HepG2 (cell line): ENCODE measurements around the gene PHTF2. TPM values are rescaled to one million over a fixed set of nuclear protein-coding genes. Genes with fewer than 3 reads are reported as not detected.
A peak's percentile ranks its signal among the peaks of the same experiment; 100 is the strongest.

Experiments used
- ATAC-seq: fragments of 200-7000 bp; cut with Tn5 transposase; 3 replicates; pipeline ENCODE4 v1.9.1; 2020; ENCODE audit warnings: mild to moderate bottlenecking, moderate library complexity
- BruUV-seq: library from RNA; stranded (reverse); fragments of 400-500 nt; replicated peaks from 2 replicates; lab custom pipeline; 2021; lab: Mats Ljungman, UMichigan
- CTCF ChIA-PET: fragments of 300-600 bp; formaldehyde crosslinking; extraction: SDS; loops from one replicate; lab custom pipeline; 2021; ENCODE audit warnings: low total read pairs, inconsistent platforms, low intra/inter-chr PET ratio; lab: Yijun Ruan, JAX
- POLR2A ChIA-PET: fragments of 350-600 bp; sonication (Branson Sonifier 250); formaldehyde crosslinking; loops from one replicate; lab custom pipeline; 2020; ENCODE audit warnings: antibody characterized with exemption, inconsistent platforms; lab: Yijun Ruan, JAX
- DNase-seq: peaks from one replicate; pipeline ENCODE4 v3.0.0-alpha.2; 2015; ENCODE audit warnings: low spot score
- FAIRE-seq: peaks from 3 replicates; lab custom pipeline; 2011; peaks lifted over from hg19 to GRCh38; lab: Jason Lieb, UNC
- H2AFZ ChIP-seq: one replicate; pipeline ENCODE4 v1.6.1; 2011; ENCODE audit warnings: low read length, inconsistent platforms
- H3K27ac ChIP-seq: fragments of 300-600 bp; 3 replicates; pipeline ENCODE4 v1.8.0; 2011; ENCODE audit warnings: mixed run types, mild to moderate bottlenecking, mixed read lengths, low read length, inconsistent platforms; ENCODE audit not compliant: insufficient read depth; ENCODE audit errors: extremely low read length
- H3K27me3 ChIP-seq, 2 experiments: fragments of 200-600 bp in 1 of 2; 2 replicates in 1 of 2; 3 replicates in 1 of 2; pipeline versions ENCODE4 v1.6.0 to v1.8.0; 2011; ENCODE audit warnings: low read length in 2 of 2, mild to moderate bottlenecking in 2 of 2, moderate library complexity in 2 of 2, inconsistent platforms in 1 of 2; ENCODE audit not compliant: insufficient read depth in 2 of 2, control insufficient read depth in 1 of 2
- H3K36me3 ChIP-seq, 2 experiments: fragments of 200-600 bp in 1 of 2; replicated peaks in 1 of 2; 2 replicates in 1 of 2; 3 replicates in 1 of 2; pipeline versions ENCODE4 v1.5.1 to v1.8.0; 2011; ENCODE audit warnings: low read length in 2 of 2, inconsistent platforms in 1 of 2; ENCODE audit not compliant: insufficient read depth in 2 of 2, control insufficient read depth in 1 of 2
- H3K4me1 ChIP-seq: 2 replicates; pipeline ENCODE4 v1.5.1; 2012; ENCODE audit warnings: low read length, inconsistent platforms; ENCODE audit not compliant: insufficient read depth
- H3K4me2 ChIP-seq: 2 replicates; pipeline ENCODE4 v1.6.0; 2011; ENCODE audit warnings: low read depth, low read length, inconsistent platforms
- H3K4me3 ChIP-seq, 3 experiments: fragments of 200-600 bp in 1 of 3; sonication (generic), shearing (Covaris generic) in 1 of 3; replicated peaks in 1 of 3; 2 replicates each; pipeline ENCODE4 v1.5.1; 2011 to 2016; ENCODE audit warnings: low read length in 3 of 3, inconsistent platforms in 2 of 3, low read depth in 2 of 3, mild to moderate bottlenecking in 2 of 3, control low read depth in 1 of 3, mixed read lengths in 1 of 3; ENCODE audit not compliant: insufficient read depth in 1 of 3
- H3K79me2 ChIP-seq: one replicate; pipeline ENCODE4 v1.6.1; 2011; ENCODE audit warnings: low read length, inconsistent platforms; ENCODE audit not compliant: insufficient read depth
- H3K9ac ChIP-seq: 2 replicates; pipeline ENCODE4 v1.6.0; 2011; ENCODE audit warnings: mild to moderate bottlenecking, low read depth, low read length, inconsistent platforms; ENCODE audit not compliant: insufficient read depth
- H3K9me3 ChIP-seq: 2 replicates; pipeline ENCODE4 v1.5.1; 2012; ENCODE audit warnings: mild to moderate bottlenecking, low read length
- H4K20me1 ChIP-seq: 2 replicates; pipeline ENCODE4 v1.6.0; 2011; ENCODE audit warnings: inconsistent platforms, mild to moderate bottlenecking, low read length, moderate library complexity; ENCODE audit not compliant: insufficient read depth
- HNRNPK ChIP-seq: fragments of 200-400 bp; formaldehyde crosslinking; IDR thresholded peaks from 2 replicates; pipeline ENCODE4 v1.6.1; 2018; ENCODE audit warnings: low read length, low read depth, moderate library complexity, mild to moderate bottlenecking; ENCODE audit not compliant: poor library complexity, severe bottlenecking
- POLR2A ChIP-seq, 2 experiments: IDR thresholded peaks; 2 replicates each; pipeline ENCODE4 v1.6.1; 2011; ENCODE audit warnings: low read depth in 2 of 2, low read length in 2 of 2, mild to moderate bottlenecking in 1 of 2, moderate library complexity in 1 of 2; ENCODE audit not compliant: insufficient read depth in 1 of 2
- ZNF615 ChIP-seq: sonication (generic); formaldehyde crosslinking; IDR thresholded peaks from 2 replicates; pipeline ENCODE4 v1.5.0; 2020; ENCODE audit warnings: mild to moderate bottlenecking, missing genetic modification reagents, borderline replicate concordance
- ZNF781 ChIP-seq: sonication (generic); formaldehyde crosslinking; IDR thresholded peaks from 2 replicates; pipeline ENCODE4 v1.5.1; 2020; ENCODE audit warnings: borderline replicate concordance, mild to moderate bottlenecking, missing genetic modification reagents; ENCODE audit errors: not compliant biosample characterization
- WGBS: methylation state at CpG from one replicate; pipeline ENCODE4 v1.1.6; 2017; ENCODE audit warnings: low lambda C conversion rate; 5-methylcytosine and 5-hydroxymethylcytosine counted together
- in situ Hi-C: cut with HindIII; loops from 2 replicates; pipeline ENCODE4 v1.10.0; 2017; ENCODE audit warnings: low pct_unique_long_range_greater_than_20kb; ENCODE audit not compliant: extremely low pct_ligation_motif_present
- intact Hi-C: fragments of 100-400 bp; cut with micrococcal nuclease; formaldehyde crosslinking; loops from one replicate; pipeline ENCODE4 v1.10.0; 2022; ENCODE audit not compliant: unreplicated experiment
- polyA plus RNA-seq, 8 experiments: library from polyadenylated mRNA; depleted of rRNA in 3 of 8; stranded (reverse) in 7 of 8; unstranded in 1 of 8; fragments of >200 nt; fragmentation: Illumina TruSeq in 4 of 8; extraction: Trizol in 4 of 8; gene quantifications; 2 replicates each; pipeline versions ENCODE4 v1.2.1 to v1.2.3, GENCODE V29; 2011 to 2016; ENCODE audit warnings: low read depth in 4 of 8, missing spikeins in 1 of 8, mixed read lengths in 1 of 8; ENCODE audit not compliant: insufficient read depth in 1 of 8
- total RNA-seq, 5 experiments: library from RNA; depleted of rRNA; stranded (reverse); fragments of >200 nt; fragmentation: Illumina TruSeq; extraction: Trizol; gene quantifications; 2 replicates each; pipeline ENCODE4 v1.2.3, GENCODE V29; 2016; ENCODE audit warnings: low read depth in 1 of 5
- TF ChIP-seq, protein P1 (sequence below): sonication (generic); formaldehyde crosslinking; IDR thresholded peaks from 2 replicates; pipeline ENCODE4 v1.4.0; 2020; ENCODE audit warnings: missing genetic modification reagents, low read depth, mild to moderate bottlenecking, borderline replicate concordance
- TF ChIP-seq, protein P2 (sequence below): IDR thresholded peaks from 2 replicates; pipeline ENCODE4 v1.6.1; 2016; ENCODE audit warnings: mild to moderate bottlenecking, missing biosample characterization, missing genetic modification reagents
- TF ChIP-seq, protein P3 (sequence below): sonication (generic); formaldehyde crosslinking; IDR thresholded peaks from 2 replicates; pipeline ENCODE4 v1.4.0; 2020; ENCODE audit warnings: mild to moderate bottlenecking, missing genetic modification reagents

The PHTF2 gene
- total and polyA plus RNA-seq, 2 of the 13 experiments (the other 11 are each of a cell fraction or from before 2014, with no cell fraction given) = 7.4 to 10.2 TPM

- ATAC-seq (no peak), FAIRE-seq (no peak), DNase-seq (no peak)
- H3K27ac ChIP-seq = no peak overlapping the region
- peaks cover 28% of the 10 kb centered on the region for H3K4me1 ChIP-seq
- H3K27me3 ChIP-seq = no peaks in the 10 kb centered on the region; a peak in 1 of 5 replicates
- ChIA-PET POLR2A (no interaction called here), CTCF (no interaction called here)
- H3K79me2 ChIP-seq = peaks cover 37% of the 10 kb centered on the region
- peak overlapping the region; percentile 89 for H3K4me2 ChIP-seq
- TF ChIP-seq, protein P1, sequence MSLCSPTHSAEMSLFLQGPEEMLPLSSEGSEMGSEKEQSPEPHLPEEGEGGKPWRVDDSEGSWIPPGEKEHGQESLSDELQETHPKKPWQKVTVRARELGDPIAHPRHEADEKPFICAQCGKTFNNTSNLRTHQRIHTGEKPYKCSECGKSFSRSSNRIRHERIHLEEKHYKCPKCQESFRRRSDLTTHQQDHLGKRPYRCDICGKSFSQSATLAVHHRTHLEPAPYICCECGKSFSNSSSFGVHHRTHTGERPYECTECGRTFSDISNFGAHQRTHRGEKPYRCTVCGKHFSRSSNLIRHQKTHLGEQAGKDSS (CRISPR knock-in tag) = no peak
- TF ChIP-seq ZNF615 (CRISPR knock-in tag) (no peak), POLR2A (IDR thresholded peaks at IDR 0.05; ENCODE audit: insufficient read depth in 1 of 2, low read depth in 2 of 2, low read length in 2 of 2) (0 out of 4 replicates have a peak, but pooled peaks of 1 of the 2 experiments have one; percentile 9), HNRNPK (no peak)
- peak overlapping the region; percentile 88 for H3K9ac ChIP-seq
- in situ Hi-C loops (no loop called here), intact Hi-C loops (no loop called here)
- peak overlapping the region; percentile 78 to 98 (median 90) for H3K4me3 ChIP-seq
- H3K9me3 ChIP-seq = no peaks in the 10 kb centered on the region
- H2AFZ ChIP-seq = no peak overlapping the region
- H3K36me3 ChIP-seq = peaks cover 0 to 6% of the 10 kb centered on the region in 2 experiments; a peak in 3 of 5 replicates
- 41% methylated on average over 5 of the region's 5 CpGs for WGBS
- BruUV-seq = no TSS peak
- H4K20me1 ChIP-seq = no peaks in the 10 kb centered on the region; the same call in 1 of the 2 replicates
These were observed 1.6 kb upstream of the PHTF2 start for GRCh38 chr7:77796960-77797359.

- WGBS = 0% methylated on average over 13 of the region's 35 CpGs
- Histone ChIP-seq H3K27me3 (no peaks in the 10 kb centered on the region; a peak in 1 of 5 replicates), H3K4me1 (peaks cover 37% of the 10 kb centered on the region), H3K27ac (peak overlapping the region; percentile 78), H4K20me1 (no peaks in the 10 kb centered on the region; the same call in 1 of the 2 replicates), H3K36me3 (peaks cover 0 to 6% of the 10 kb centered on the region in 2 experiments; a peak in 3 of 5 replicates), H3K9ac (peak overlapping the region; percentile 88), H3K79me2 (peaks cover 37% of the 10 kb centered on the region), H2AFZ (no peak overlapping the region), H3K4me3 (peak overlapping the region; percentile 78 to 98 (median 90)), H3K4me2 (peak overlapping the region; percentile 89), H3K9me3 (no peaks in the 10 kb centered on the region)
- intact Hi-C loops (no loop called here), in situ Hi-C loops (no loop called here)
- FAIRE-seq (no peak), DNase-seq (no peak), ATAC-seq (peak; percentile 59)
- ChIA-PET CTCF (no interaction called here), POLR2A (interaction anchor here (0.9 to 1.6 kb wide), 2 partner anchors 14 to 102 kb away, joined by 3 to 4 read pairs; partner anchors contain the start of gene RSBN1L)
- TSS peak; percentile 88 for BruUV-seq
- TF ChIP-seq, protein P2, sequence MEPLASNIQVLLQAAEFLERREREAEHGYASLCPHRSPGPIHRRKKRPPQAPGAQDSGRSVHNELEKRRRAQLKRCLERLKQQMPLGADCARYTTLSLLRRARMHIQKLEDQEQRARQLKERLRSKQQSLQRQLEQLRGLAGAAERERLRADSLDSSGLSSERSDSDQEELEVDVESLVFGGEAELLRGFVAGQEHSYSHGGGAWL (CRISPR knock-in tag) = no peak
- TF ChIP-seq ZNF781 (CRISPR knock-in tag) = no peak
- TF ChIP-seq, protein P3, sequence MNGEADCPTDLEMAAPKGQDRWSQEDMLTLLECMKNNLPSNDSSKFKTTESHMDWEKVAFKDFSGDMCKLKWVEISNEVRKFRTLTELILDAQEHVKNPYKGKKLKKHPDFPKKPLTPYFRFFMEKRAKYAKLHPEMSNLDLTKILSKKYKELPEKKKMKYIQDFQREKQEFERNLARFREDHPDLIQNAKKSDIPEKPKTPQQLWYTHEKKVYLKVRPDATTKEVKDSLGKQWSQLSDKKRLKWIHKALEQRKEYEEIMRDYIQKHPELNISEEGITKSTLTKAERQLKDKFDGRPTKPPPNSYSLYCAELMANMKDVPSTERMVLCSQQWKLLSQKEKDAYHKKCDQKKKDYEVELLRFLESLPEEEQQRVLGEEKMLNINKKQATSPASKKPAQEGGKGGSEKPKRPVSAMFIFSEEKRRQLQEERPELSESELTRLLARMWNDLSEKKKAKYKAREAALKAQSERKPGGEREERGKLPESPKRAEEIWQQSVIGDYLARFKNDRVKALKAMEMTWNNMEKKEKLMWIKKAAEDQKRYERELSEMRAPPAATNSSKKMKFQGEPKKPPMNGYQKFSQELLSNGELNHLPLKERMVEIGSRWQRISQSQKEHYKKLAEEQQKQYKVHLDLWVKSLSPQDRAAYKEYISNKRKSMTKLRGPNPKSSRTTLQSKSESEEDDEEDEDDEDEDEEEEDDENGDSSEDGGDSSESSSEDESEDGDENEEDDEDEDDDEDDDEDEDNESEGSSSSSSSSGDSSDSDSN (CRISPR knock-in tag) = no peak
These were observed 709 bp upstream of the PHTF2 start for GRCh38 chr7:77797734-77798393.
